Endothelial cell of umbilical vein (primary cell): Measurements from ENCODE around the gene SLC2A6.

Experiments used
- EZH2 ChIP-seq: IDR thresholded peaks from 2 replicates; pipeline ENCODE4 v1.6.1; 2012; ENCODE audit warnings: borderline replicate concordance, low read depth, mild to moderate bottlenecking, moderate library complexity, low read length, inconsistent platforms; ENCODE audit not compliant: severe bottlenecking
- POLR2A ChIP-seq: IDR thresholded peaks from 2 replicates; pipeline ENCODE4 v1.6.1; 2012; ENCODE audit warnings: low read depth, mild to moderate bottlenecking, control low read depth, low read length
- POLR2AphosphoS5 ChIP-seq: IDR thresholded peaks from 2 replicates; pipeline ENCODE4 v1.6.1; 2012; ENCODE audit warnings: low read depth, mild to moderate bottlenecking, control low read depth, low read length, moderate library complexity; ENCODE audit not compliant: insufficient read depth
- TF ChIP-seq, protein P1 (sequence below), 2 donors: IDR thresholded peaks; 1 replicate in 1 of 2; 2 replicates in 1 of 2; pipeline ENCODE4 v1.5.1; 2011; ENCODE audit warnings: low read length in 2 of 2, mild to moderate bottlenecking in 2 of 2, moderate library complexity in 2 of 2, control low read depth in 1 of 2, inconsistent platforms in 1 of 2, low read depth in 1 of 2; ENCODE audit not compliant: insufficient read depth in 1 of 2; ENCODE audit errors: extremely low read depth in 1 of 2

DNA sequence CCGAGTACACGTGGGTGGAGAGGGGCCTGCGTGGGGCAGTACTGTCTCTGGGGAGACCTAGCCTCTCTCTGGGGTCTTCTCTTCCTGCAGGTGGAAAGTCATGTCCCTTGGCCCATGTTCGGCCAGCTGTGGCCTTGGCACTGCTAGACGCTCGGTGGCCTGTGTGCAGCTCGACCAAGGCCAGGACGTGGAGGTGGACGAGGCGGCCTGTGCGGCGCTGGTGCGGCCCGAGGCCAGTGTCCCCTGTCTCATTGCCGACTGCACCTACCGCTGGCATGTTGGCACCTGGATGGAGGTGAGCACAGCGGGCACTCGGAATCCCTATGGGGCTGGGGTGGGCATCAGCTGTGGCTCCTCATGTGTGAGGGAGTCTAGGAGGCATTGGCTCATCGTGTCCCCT lies 24.6 kb downstream of the SLC2A6 start:
- no peak for TF ChIP-seq EZH2
- TF ChIP-seq, protein P1, sequence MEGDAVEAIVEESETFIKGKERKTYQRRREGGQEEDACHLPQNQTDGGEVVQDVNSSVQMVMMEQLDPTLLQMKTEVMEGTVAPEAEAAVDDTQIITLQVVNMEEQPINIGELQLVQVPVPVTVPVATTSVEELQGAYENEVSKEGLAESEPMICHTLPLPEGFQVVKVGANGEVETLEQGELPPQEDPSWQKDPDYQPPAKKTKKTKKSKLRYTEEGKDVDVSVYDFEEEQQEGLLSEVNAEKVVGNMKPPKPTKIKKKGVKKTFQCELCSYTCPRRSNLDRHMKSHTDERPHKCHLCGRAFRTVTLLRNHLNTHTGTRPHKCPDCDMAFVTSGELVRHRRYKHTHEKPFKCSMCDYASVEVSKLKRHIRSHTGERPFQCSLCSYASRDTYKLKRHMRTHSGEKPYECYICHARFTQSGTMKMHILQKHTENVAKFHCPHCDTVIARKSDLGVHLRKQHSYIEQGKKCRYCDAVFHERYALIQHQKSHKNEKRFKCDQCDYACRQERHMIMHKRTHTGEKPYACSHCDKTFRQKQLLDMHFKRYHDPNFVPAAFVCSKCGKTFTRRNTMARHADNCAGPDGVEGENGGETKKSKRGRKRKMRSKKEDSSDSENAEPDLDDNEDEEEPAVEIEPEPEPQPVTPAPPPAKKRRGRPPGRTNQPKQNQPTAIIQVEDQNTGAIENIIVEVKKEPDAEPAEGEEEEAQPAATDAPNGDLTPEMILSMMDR (IDR thresholded peaks at IDR 0.05; ENCODE audit: extremely low read depth in 1 of 2, insufficient read depth in 1 of 2, low read depth in 1 of 2, low read length in 2 of 2), result no peak
- TF ChIP-seq POLR2A, result no peak
- no peak for TF ChIP-seq POLR2AphosphoS5
